Naive B cell (primary cell): ENCODE results near the gene PTPRU. TPM values are rescaled to one million over a fixed set of nuclear protein-coding genes. Genes with fewer than 3 reads are reported as not detected.

Experiments used
- ATAC-seq, 2 donors: fragments of 150-1000 bp; cut with Tn5 transposase; 2 replicates each; pipeline ENCODE4 v1.10.0; 2021; ENCODE audit warnings: low read depth in 2 of 2, mild to moderate bottlenecking in 2 of 2, moderate library complexity in 2 of 2
- DNase-seq: peaks from one replicate; pipeline ENCODE4 v3.0.0; 2022
- H3K27ac Mint-ChIP-seq, 6 donors: one replicate each; pipeline ENCODE4 v1.8.0; 2020 to 2022; ENCODE audit warnings: mild to moderate bottlenecking in 6 of 6, mixed read lengths in 6 of 6, moderate library complexity in 5 of 6, inconsistent platforms in 2 of 6
- H3K27me3 Mint-ChIP-seq, 3 donors: one replicate each; pipeline ENCODE4 v1.8.0; 2021 to 2022; ENCODE audit warnings: mixed read lengths in 3 of 3, mild to moderate bottlenecking in 1 of 3
- H3K36me3 Mint-ChIP-seq, 2 donors: one replicate each; pipeline ENCODE4 v1.8.0; 2020 to 2022; ENCODE audit warnings: mixed read lengths in 2 of 2, inconsistent platforms in 1 of 2, mild to moderate bottlenecking in 1 of 2
- H3K4me1 Mint-ChIP-seq, 3 donors: one replicate each; pipeline ENCODE4 v1.8.0; 2020 to 2022; ENCODE audit warnings: mixed read lengths in 3 of 3, inconsistent platforms in 1 of 3, mild to moderate bottlenecking in 1 of 3, moderate library complexity in 1 of 3
- H3K4me3 Mint-ChIP-seq, 8 donors: one replicate each; pipeline ENCODE4 v1.8.0; 2020 to 2022; ENCODE audit warnings: mild to moderate bottlenecking in 8 of 8, mixed read lengths in 8 of 8, moderate library complexity in 8 of 8, inconsistent platforms in 2 of 8
- H3K9me3 Mint-ChIP-seq, 7 donors: one replicate each; pipeline ENCODE4 v1.8.0; 2020 to 2022; ENCODE audit warnings: mixed read lengths in 7 of 7, mild to moderate bottlenecking in 5 of 7, inconsistent platforms in 2 of 7, moderate library complexity in 1 of 7
- polyA plus RNA-seq, 6 donors: library from polyadenylated mRNA; unstranded; fragments of 300-500 nt; fragmentation: Illumina TruSeq; gene quantifications; one replicate each; pipeline ENCODE4 v1.2.3, GENCODE V29; 2021; ENCODE audit warnings: low read depth in 6 of 6

The PTPRU gene
- polyA plus RNA-seq, 6 donors from 2014 or later, result not detected

- H3K27ac Mint-ChIP-seq, result peak overlapping the region in 1 of 6 donors; percentile 35
- DNase-seq, result no peak
- peaks cover 49 to 68% (median 64%) of the 10 kb centered on the region in 3 donors for H3K27me3 Mint-ChIP-seq
- H3K9me3 Mint-ChIP-seq, result peaks cover 0 to 7% (median 0%) of the 10 kb centered on the region in 7 donors
- H3K4me1 Mint-ChIP-seq, result no peaks in the 10 kb centered on the region
- ATAC-seq, result no peak
- peak overlapping the region in 1 of 8 donors; percentile 16 for H3K4me3 Mint-ChIP-seq
- no peaks in the 10 kb centered on the region for H3K36me3 Mint-ChIP-seq
Observed at GRCh38 chr1:29267321-29268070, 31.2 kb downstream of the PTPRU start.

DNA sequence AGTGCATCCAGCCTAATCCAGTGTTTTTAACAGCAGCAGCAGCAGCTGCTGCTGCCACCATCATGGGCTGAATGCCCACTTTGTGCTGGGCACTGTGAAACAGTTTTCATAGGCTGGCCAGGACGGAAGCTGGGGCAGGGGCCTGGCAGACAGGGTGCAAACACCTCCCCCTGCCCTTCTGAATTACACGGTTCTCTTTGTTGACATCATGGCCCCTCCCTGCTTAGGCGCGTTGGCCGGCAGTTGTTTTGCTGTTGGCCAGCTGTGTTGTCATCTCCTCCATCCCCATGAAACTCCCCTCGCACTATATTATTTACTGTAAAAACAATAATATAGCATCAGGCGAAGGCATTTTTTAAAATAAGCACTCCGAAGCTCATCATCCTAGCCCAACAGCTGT is 33.1 kb downstream of the PTPRU start:
- no peak overlapping the region for H3K27ac Mint-ChIP-seq
- peaks cover 45 to 70% (median 65%) of the 10 kb centered on the region in 3 donors for H3K27me3 Mint-ChIP-seq
- ATAC-seq (no peak), DNase-seq (no peak)
- H3K4me3 Mint-ChIP-seq, result no peak overlapping the region
- no peaks in the 10 kb centered on the region for H3K36me3 Mint-ChIP-seq
- H3K9me3 Mint-ChIP-seq, result no peaks in the 10 kb centered on the region
- no peaks in the 10 kb centered on the region for H3K4me1 Mint-ChIP-seq

DNA sequence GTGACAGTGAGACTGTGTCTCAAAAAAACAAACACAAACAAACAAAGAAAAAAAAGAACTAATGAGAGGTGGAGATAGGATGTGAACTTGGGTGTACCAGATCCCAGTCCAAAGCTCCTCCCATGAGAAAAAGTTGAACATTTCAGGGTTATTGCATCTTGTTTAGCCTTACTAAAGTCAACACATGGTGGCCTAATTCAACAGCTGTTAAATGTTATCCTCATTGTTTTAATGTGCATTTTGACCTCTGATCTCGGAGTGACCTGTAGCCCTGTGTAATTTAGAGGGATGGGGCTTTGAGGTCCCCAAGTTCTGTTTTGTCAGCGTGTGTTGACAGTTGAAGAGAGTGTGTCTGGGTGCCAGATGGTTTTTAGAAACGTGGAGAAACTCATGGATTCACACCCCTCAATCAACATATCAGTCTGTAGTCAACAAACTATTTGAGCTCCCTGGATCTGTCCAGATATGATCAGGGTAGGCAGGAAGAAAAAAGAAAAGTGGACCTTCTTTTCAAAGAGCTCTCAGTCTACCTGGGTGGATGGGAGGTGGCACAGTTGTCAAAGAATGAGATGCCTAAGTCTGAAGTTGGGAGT is 34.7 kb downstream of the PTPRU start:
- Mint-ChIP-seq H3K36me3 (no peaks in the 10 kb centered on the region), H3K9me3 (peaks cover 0 to 3% (median 0%) of the 10 kb centered on the region in 7 donors), H3K4me1 (no peaks in the 10 kb centered on the region), H3K27me3 (peaks cover 47 to 60% (median 58%) of the 10 kb centered on the region in 3 donors), H3K27ac (no peak overlapping the region), H3K4me3 (peak overlapping the region in 1 of 8 donors; percentile 10)
- DNase-seq, result no peak
- ATAC-seq, result no peak

DNA sequence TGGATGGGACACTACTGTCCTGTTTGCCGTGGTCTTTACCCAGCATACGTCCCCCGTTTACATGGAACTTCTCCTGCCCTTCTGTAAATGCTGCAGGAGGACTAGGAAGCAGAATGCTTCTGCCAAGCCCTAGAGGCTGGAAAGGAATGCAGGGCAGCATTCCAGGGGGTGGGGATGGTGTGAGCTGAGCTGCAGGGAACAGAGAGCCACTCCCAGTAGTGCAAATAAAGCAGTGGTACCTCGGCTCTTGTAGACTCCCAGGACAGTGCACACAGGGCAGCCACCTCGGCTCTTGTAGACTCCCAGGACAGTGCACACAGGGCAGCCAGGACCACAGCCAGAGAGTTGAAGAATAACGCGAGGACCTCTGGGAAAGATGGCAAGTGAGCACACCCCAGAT is 35.4 kb downstream of the PTPRU start:
- Mint-ChIP-seq H3K27ac (no peak overlapping the region), H3K9me3 (peaks cover 0 to 4% (median 0%) of the 10 kb centered on the region in 7 donors), H3K4me3 (no peak overlapping the region), H3K27me3 (peaks cover 41 to 54% (median 52%) of the 10 kb centered on the region in 3 donors), H3K4me1 (no peaks in the 10 kb centered on the region), H3K36me3 (no peaks in the 10 kb centered on the region)
- DNase-seq, result no peak
- no peak for ATAC-seq

- no peaks in the 10 kb centered on the region for H3K36me3 Mint-ChIP-seq
- H3K27ac Mint-ChIP-seq, result no peak overlapping the region
- H3K27me3 Mint-ChIP-seq, result peaks cover 36 to 48% (median 46%) of the 10 kb centered on the region in 3 donors
- ATAC-seq, result no peak
- no peak for DNase-seq
- no peaks in the 10 kb centered on the region for H3K4me1 Mint-ChIP-seq
- no peak overlapping the region for H3K4me3 Mint-ChIP-seq
- peaks cover 0 to 7% (median 0%) of the 10 kb centered on the region in 7 donors for H3K9me3 Mint-ChIP-seq
Observed at GRCh38 chr1:29272147-29272907, 36.0 kb downstream of the PTPRU start.

GRCh38 chr1:29275435-29275834 is 39.1 kb downstream of the PTPRU start:
- Mint-ChIP-seq H3K4me3 (no peak overlapping the region), H3K36me3 (no peaks in the 10 kb centered on the region), H3K4me1 (no peaks in the 10 kb centered on the region), H3K27ac (no peak overlapping the region), H3K27me3 (peaks cover 11 to 39% (median 22%) of the 10 kb centered on the region in 3 donors), H3K9me3 (peaks cover 0 to 7% (median 0%) of the 10 kb centered on the region in 7 donors)
- DNase-seq, result no peak
- no peak for ATAC-seq

GRCh38 chr1:29278124-29278523 is 41.8 kb downstream of the PTPRU start:
- Mint-ChIP-seq H3K9me3 (peaks cover 0 to 7% (median 0%) of the 10 kb centered on the region in 7 donors), H3K4me1 (peaks cover 0 to 1% (median 0%) of the 10 kb centered on the region in 3 donors), H3K27ac (no peak overlapping the region), H3K4me3 (no peak overlapping the region), H3K36me3 (no peaks in the 10 kb centered on the region), H3K27me3 (peaks cover under 1 to 23% (median 12%) of the 10 kb centered on the region in 3 donors)
- no peak for DNase-seq
- no peak for ATAC-seq

- no peaks in the 10 kb centered on the region for H3K36me3 Mint-ChIP-seq
- H3K4me3 Mint-ChIP-seq, result no peak overlapping the region
- ATAC-seq, result no peak
- no peak overlapping the region for H3K27ac Mint-ChIP-seq
- H3K27me3 Mint-ChIP-seq, result peaks cover 8 to 30% (median 10%) of the 10 kb centered on the region in 3 donors
- peaks cover 0 to 7% (median 0%) of the 10 kb centered on the region in 7 donors for H3K9me3 Mint-ChIP-seq
- no peak for DNase-seq
- peaks cover 7 to 8% (median 7%) of the 10 kb centered on the region in 3 donors for H3K4me1 Mint-ChIP-seq
Observed at GRCh38 chr1:29279406-29279805, 43.1 kb downstream of the PTPRU start.

- ATAC-seq (no peak), DNase-seq (no peak)
- H3K27ac Mint-ChIP-seq, result no peak overlapping the region
- peaks cover 8 to 30% (median 8%) of the 10 kb centered on the region in 3 donors for H3K27me3 Mint-ChIP-seq
- H3K4me1 Mint-ChIP-seq, result peaks cover 7 to 8% (median 7%) of the 10 kb centered on the region in 3 donors
- H3K36me3 Mint-ChIP-seq, result no peaks in the 10 kb centered on the region
- no peak overlapping the region for H3K4me3 Mint-ChIP-seq
- peaks cover 0 to 7% (median 0%) of the 10 kb centered on the region in 7 donors for H3K9me3 Mint-ChIP-seq
Observed at GRCh38 chr1:29279951-29280391, 43.6 kb downstream of the PTPRU start.

GRCh38 chr1:29280409-29281131 is 44.2 kb downstream of the PTPRU start:
- Mint-ChIP-seq H3K4me3 (no peak overlapping the region), H3K9me3 (peaks cover 0 to 4% (median 0%) of the 10 kb centered on the region in 7 donors), H3K27ac (no peak overlapping the region)

GRCh38 chr1:29281571-29281970 is 45.2 kb downstream of the PTPRU start:
- Mint-ChIP-seq H3K27ac (no peak overlapping the region), H3K9me3 (peaks cover 0 to 4% (median 0%) of the 10 kb centered on the region in 7 donors), H3K4me3 (no peak overlapping the region), H3K4me1 (peaks cover 7 to 8% (median 7%) of the 10 kb centered on the region in 3 donors), H3K36me3 (no peaks in the 10 kb centered on the region), H3K27me3 (peaks cover 8 to 30% (median 8%) of the 10 kb centered on the region in 3 donors)
- DNase-seq, result no peak
- no peak for ATAC-seq

More at GRCh38 chr1:29280409-29281131, 44.2 kb downstream of the PTPRU start:
- DNase-seq, result no peak
- Mint-ChIP-seq H3K27me3 (peaks cover 8 to 30% (median 8%) of the 10 kb centered on the region in 3 donors), H3K36me3 (no peaks in the 10 kb centered on the region), H3K4me1 (peaks cover 7 to 8% (median 7%) of the 10 kb centered on the region in 3 donors)
- no peak for ATAC-seq

- ATAC-seq (no peak), DNase-seq (no peak)
- Mint-ChIP-seq H3K36me3 (no peaks in the 10 kb centered on the region), H3K4me3 (no peak overlapping the region), H3K4me1 (peaks cover 7 to 8% (median 7%) of the 10 kb centered on the region in 3 donors), H3K27me3 (peaks cover 8 to 30% (median 8%) of the 10 kb centered on the region in 3 donors), H3K27ac (no peak overlapping the region), H3K9me3 (no peaks in the 10 kb centered on the region)
Observed at GRCh38 chr1:29282135-29282923, 46.0 kb downstream of the PTPRU start.
